ENCODE data around the gene NLRC5. TPM values are rescaled to one million over a fixed set of nuclear protein-coding genes. Genes with fewer than 3 reads are reported as not detected.

The NLRC5 gene
- total RNA-seq, 1 donor from 2014 or later, result 1.7 TPM

- H3K4me3 Mint-ChIP-seq, result no peak overlapping the region
- no peak for DNase-seq (ENCODE audit: extremely low spot score, unreplicated experiment)
- H3K27me3 Mint-ChIP-seq, result no peaks in the 10 kb centered on the region
- peaks cover 4% of the 10 kb centered on the region for H3K4me1 Mint-ChIP-seq (ENCODE audit: unreplicated experiment)
- H3K27ac Mint-ChIP-seq, result no peak overlapping the region
- H3K36me3 Mint-ChIP-seq, result peaks cover 4% of the 10 kb centered on the region
- no peak for TF ChIP-seq CTCF (conservative IDR thresholded peaks at IDR 0.05)
- no peaks in the 10 kb centered on the region for H3K9me3 Mint-ChIP-seq
Observed at GRCh38 chr16:57125969-57126368, 136.6 kb downstream of the NLRC5 start.

GRCh38 chr16:57126411-57126810 is 137.1 kb downstream of the NLRC5 start:
- Mint-ChIP-seq H3K36me3 (peaks cover 4% of the 10 kb centered on the region), H3K27ac (no peak overlapping the region), H3K4me3 (no peak overlapping the region), H3K9me3 (no peaks in the 10 kb centered on the region), H3K4me1 (ENCODE audit: unreplicated experiment) (peaks cover 4% of the 10 kb centered on the region), H3K27me3 (no peaks in the 10 kb centered on the region)
- no peak for TF ChIP-seq CTCF (conservative IDR thresholded peaks at IDR 0.05)
- no peak for DNase-seq (ENCODE audit: extremely low spot score, unreplicated experiment)

GRCh38 chr16:57127037-57127763 is 137.8 kb downstream of the NLRC5 start:
- H3K27me3 Mint-ChIP-seq, result no peaks in the 10 kb centered on the region
- no peak for DNase-seq (ENCODE audit: extremely low spot score, unreplicated experiment)
- peaks cover 4% of the 10 kb centered on the region for H3K36me3 Mint-ChIP-seq
- peaks cover 11% of the 10 kb centered on the region for H3K4me1 Mint-ChIP-seq (ENCODE audit: unreplicated experiment)
- H3K27ac Mint-ChIP-seq, result no peak overlapping the region
- H3K9me3 Mint-ChIP-seq, result no peaks in the 10 kb centered on the region
- H3K4me3 Mint-ChIP-seq, result no peak overlapping the region
- TF ChIP-seq CTCF (conservative IDR thresholded peaks at IDR 0.05), result no peak

- TF ChIP-seq CTCF (conservative IDR thresholded peaks at IDR 0.05), result no peak
- Mint-ChIP-seq H3K27ac (no peak overlapping the region), H3K9me3 (no peaks in the 10 kb centered on the region), H3K27me3 (no peaks in the 10 kb centered on the region), H3K4me1 (ENCODE audit: unreplicated experiment) (peaks cover 11% of the 10 kb centered on the region), H3K36me3 (peaks cover 4% of the 10 kb centered on the region), H3K4me3 (no peak overlapping the region)
- DNase-seq (ENCODE audit: extremely low spot score, unreplicated experiment), result no peak
Observed at GRCh38 chr16:57127836-57128235, 138.5 kb downstream of the NLRC5 start.

- no peak for TF ChIP-seq CTCF (conservative IDR thresholded peaks at IDR 0.05)
- peaks cover 11% of the 10 kb centered on the region for H3K4me1 Mint-ChIP-seq (ENCODE audit: unreplicated experiment)
- H3K4me3 Mint-ChIP-seq, result no peak overlapping the region
- H3K27ac Mint-ChIP-seq, result no peak overlapping the region
- H3K27me3 Mint-ChIP-seq, result no peaks in the 10 kb centered on the region
- H3K36me3 Mint-ChIP-seq, result peaks cover 4% of the 10 kb centered on the region
- H3K9me3 Mint-ChIP-seq, result no peaks in the 10 kb centered on the region
- DNase-seq (ENCODE audit: extremely low spot score, unreplicated experiment), result no peak
Observed at GRCh38 chr16:57128771-57129389, 139.5 kb downstream of the NLRC5 start.
